GM15510 (cell line): Measurements from ENCODE around the gene VILL.

Source experiments
- POLR2A ChIP-seq: IDR thresholded peaks from 3 replicates; pipeline ENCODE4 v1.6.1; 2011; ENCODE audit warnings: borderline replicate concordance; ENCODE audit not compliant: insufficient read length; ENCODE audit errors: extremely low read depth

Gene VILL

DNA sequence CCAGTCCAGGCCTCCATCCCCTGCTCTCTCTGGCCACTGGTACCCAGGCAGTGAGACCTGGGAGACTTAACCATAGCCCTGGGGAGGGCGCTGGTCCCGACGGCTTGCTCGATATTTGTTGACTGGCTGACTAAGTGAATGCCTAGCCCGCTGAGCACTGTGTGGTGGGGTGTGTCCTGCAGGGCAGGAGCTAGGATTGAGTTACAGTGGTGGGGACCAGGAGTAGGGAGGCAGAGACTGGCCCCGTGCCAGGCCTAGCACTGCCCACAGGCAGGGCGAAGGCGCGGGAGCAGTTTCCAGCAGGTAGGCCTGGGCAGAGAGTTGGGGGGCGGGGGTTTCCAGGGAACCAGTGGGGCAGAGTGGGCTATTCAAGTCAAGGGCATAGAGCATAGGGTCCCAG is at the start of gene VILL:
Gene VILL, plus strand, starts transcription at position 260 of the 400 bp plus-strand sequence. CDS start 2,887 bp downstream, outside the sequence.
- no peak for TF ChIP-seq POLR2A

DNA sequence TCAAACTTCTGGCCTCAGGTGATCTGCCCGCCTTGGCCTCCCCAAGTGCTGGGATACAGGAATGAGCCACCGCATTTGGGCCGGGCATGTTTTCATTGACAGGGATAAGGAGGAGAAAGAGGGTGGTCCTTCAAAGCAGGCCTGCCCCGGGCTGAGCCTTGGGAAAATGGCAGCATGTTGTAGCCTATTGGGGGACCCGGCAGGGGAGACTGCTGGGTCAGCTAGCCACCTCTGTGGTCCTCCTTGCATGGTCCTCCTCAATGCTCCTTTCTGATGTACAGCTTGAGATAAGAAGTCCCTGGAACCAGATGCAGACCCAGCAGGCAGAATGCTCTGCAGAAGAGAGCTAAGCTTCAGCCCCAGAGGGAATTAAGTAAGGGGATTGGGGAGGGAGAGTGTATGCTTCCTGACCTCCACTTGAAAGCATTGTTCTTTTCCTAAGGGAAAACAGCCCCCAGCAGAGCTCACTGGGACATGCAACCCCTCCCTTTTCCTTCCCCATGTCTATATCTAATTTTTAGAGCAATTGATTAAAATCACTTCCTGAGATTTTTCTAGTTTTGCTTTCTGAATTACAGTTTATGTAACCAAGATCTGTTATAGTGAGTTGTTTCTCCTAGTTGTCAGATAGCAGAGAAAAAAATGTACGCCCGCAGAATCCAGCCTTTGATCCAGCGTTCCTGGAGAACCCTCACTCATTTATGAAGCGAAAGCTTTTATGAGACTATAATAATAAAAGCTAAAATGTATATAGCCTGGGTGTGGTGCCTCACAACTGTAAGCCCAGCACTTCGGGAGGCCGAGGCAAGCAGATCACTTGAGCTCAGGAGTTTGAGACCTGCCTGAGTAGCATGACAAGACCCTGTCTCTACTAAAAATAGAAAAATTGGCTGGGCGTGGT is 48.7 kb upstream of the VILL start:
- no peak for TF ChIP-seq POLR2A

DNA sequence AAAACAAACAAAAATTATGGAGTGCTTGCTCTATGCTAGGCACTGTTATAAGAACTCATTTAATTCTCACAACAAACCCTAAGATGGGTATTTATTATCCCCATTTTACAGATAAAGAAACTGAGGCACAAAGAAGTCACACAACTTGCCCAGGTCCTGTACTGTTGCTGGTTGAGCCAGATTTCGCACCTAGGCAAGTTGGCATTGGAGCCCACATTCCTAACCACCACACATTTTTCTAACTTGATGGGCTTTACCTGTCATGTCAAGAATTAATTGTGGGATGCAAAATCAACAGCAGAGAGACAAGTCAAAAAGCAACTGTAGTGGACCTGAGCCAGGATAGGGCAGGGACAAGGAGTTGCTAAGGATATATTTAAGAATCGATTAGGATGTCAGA is 47.9 kb upstream of the VILL start:
- no peak for TF ChIP-seq POLR2A

DNA sequence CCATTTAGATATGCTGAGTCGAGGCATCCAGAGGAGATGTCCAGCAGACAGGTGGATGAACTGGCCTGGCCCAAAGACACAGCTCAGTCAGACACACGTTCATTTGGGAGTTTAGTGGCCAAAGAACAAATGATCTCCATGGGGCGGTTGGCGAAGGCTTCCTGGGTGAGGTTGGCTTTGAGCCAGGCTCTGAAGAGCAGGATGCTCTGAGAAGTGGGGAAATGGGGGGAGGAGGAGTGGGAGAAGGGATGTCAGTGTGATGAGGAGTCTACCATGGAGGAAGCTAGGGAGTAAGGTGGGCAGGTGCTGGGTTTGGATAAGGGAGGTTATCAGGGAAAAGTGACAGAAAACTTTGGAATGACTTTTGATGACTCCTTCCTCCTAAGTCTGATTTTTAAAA is 47.5 kb upstream of the VILL start:
- no peak for TF ChIP-seq POLR2A

DNA sequence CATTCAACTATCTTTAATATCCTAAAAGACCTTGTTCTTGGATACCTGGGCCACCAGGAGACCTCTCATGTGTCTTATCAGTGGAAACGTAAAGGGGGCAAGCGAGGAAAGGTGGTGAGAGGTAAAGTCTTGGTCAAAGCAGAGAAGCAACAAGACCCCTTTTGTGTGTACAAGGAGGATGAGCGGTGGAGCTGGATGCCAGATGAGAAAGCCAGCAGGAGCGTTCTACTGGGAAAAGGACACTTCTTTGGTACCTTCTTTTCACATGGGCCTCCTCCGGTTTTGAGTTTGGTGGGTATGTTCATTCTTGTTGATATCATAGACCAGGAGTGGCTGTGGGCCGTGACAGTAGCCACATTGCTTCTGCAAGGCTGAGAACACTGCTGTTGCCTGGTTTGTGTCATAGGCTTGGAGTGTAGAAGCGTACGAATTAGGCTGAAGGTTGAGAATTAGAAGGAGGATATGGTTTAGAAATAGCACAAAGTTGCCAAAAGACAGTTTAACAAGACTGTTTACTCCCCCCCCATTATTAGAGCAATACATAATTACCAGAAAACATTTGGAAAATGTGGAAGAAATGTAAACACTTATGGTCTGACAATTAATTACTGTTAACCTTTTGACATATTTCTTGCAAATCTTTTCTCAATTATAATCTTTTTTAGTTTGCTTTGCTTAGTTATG is 46.8 kb upstream of the VILL start:
- TF ChIP-seq POLR2A = no peak

DNA sequence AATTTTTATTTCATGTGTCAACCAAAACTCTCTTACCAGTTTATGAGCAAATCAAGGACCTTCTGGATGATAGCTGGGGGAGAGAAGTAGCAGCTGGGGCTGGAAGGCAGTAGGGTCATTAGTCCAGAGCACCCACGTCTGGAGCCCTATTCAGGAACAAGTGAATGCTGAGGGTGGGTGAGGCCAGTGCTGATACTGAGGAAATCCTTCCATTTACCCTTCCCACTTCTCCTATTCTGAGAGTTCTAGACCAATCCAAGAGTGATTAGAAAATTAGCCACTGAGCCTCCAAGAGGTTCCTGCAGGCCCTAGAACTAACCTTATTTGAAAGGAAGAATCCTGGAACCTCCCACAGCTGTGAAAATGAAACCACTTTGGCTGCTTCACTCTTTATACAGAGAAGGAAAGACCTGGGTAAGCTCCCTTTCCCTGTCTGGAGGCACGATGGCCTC is 46.2 kb upstream of the VILL start:
- no peak for TF ChIP-seq POLR2A

DNA sequence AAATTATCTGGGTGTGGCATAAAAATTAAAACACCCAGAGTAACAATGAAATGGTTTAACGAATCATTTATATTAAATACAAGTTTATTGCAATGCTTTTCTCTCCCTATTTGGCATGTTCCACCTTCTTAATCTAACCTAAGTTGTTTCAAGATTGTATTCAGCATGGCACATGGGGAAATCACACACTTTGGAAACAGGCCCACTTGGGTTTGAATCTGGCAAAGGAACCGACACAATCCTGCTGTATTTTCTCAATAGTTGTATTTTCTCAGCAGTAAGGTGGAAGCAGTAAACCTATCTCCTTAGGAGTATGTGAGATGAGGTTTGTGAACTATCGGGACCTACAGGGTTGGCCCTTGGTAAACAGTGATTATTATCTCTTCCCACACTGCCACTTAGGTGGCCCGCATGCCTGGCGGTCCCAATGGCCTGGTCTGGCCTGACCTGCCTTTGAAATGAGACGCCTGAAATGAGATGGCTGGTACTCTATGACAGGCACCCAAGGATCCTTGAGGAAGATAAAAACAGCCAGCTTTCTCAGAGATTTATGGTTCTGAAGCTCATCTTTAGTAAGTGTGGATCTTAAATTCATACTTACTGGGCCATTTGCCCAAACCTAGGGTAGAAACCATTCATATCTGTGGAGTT is 45.3 kb upstream of the VILL start:
- TF ChIP-seq POLR2A = no peak

DNA sequence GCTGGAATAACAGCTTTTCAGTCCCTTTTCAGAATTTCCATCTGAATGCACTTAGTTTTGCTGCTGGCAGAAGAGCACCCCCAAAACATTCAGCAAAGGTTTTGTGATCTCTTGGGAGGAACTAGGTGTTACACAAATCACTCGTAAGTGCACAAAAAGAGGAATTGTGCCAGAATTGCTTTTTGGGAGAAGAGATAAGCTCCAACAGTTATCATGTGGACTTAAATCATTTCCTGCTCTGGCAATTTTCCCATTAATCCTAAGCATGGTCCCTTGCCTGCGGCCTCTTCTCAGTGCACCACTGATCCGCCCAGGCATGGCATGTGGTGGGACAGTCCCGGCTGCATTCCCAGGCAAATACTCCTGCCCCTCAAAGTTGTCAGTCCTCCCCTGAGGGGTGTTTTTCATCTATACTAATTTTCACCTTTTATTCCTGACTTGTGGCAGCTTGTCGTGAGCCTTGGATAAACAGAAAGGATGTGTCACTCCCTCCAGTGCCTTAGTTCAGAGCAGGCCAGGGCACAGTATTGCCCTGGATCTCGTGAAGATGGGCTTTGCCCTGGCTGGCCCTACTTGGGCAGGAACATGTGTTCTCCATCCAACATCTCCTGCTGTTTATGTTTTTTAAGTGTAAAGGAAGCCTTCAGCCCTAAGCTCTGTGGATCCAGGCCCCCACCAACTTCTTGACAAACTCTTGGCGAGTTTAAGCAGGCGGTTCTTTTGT is 44.6 kb upstream of the VILL start:
- no peak for TF ChIP-seq POLR2A

DNA sequence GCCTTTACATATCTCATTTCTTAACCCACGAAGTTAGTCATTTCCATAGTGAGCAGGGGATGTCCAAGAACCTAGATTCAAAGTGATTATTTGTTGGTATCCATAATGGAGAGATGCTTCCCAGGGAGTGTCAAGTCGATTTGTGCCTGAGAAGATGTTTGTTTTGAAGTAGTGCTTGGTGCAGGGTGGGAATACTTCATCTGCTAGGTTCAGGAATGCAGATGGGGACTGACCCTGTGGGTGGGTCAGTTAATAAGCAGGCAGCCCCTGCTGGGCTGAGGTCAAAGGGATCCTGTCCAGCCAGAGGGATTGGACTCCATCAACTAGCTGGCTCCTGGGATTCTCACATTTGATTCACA is 44.1 kb upstream of the VILL start:
- no peak for TF ChIP-seq POLR2A

DNA sequence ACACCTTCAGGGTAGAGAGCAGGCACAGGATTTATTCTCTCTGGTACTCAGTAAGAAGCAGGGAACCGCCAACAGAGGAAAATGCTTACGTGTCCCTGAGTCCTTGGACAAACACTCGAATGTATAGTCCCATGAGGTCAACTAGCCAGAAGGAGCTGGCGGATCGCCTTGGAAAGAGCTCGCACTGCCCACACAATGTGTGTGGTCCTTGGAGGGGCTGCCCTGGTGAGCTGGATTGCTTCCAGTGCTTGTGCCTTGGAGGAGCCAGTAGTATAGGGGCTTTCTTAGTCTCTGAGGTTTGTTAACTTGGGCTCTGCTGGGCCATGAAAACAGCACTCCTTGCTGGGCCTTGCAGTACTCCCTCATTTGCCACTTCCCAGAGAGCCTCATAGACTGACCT is 40.7 kb upstream of the VILL start:
- no peak for TF ChIP-seq POLR2A

DNA sequence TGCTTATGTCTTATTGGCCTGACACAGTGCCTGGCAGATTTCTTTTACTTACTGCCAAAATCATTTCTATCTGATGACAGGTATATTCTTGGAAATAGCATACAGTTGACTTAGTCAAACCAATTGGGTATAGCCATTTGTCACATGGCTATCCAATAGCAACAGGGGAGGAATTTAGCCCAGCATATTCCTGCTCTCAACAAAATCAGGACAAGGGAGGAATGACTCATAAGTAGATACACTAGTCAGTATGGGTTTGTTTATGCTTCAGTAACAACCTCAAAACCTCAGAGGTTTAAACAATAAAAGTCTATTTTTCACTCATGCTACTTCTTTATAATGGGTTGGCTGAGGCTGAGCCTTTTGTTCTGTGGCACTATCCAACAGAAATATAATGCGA is 38.0 kb upstream of the VILL start:
- TF ChIP-seq POLR2A = no peak

DNA sequence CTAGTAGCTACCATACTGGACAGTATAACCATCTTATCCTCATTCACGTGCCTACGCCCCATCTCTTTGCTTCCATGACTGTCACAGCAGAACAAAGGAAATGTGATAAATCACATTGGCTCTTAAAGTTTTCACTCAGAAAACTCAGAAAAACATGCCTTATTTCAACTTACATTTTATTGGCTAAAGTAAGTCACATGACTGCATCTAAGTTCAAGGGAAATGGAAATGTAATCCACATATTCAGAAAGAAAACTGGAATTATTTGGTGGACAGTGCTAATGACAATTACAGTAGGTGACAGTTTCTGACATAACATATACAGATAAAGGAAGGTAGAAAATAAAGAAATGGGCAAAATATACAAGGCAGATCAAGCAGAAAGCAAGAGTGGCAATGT is 37.4 kb upstream of the VILL start:
- no peak for TF ChIP-seq POLR2A

DNA sequence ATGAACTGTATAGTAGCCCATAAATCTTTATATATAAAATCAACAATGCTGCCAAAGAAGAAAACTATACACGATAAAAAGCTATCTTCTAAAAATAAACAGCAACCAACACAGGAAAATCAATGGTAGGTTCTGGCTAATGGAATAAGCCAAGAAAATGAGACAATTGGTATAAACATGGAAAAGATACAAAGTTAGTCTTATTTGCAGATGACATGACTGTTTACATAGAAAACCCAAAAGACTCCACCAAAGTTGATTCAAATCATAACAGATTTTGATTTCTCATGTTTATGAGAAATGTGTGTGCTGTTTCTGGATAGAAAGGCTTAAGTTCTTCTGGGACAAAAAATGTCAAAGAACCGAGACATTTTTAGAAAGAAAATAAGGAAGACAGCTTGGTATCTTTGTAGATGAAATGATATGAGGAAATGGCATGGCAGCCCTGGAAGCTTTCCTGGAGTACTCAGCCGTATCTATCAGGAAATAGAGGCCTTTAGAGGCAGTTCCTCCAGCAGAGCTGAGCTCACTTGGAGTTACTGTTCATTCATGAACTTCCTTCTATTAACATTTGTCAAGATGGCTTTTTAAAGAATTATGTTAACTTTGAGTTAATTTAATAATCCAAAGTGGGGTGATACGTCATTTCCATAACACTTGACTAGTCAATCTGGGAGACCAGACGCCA is 36.7 kb upstream of the VILL start:
- no peak for TF ChIP-seq POLR2A

DNA sequence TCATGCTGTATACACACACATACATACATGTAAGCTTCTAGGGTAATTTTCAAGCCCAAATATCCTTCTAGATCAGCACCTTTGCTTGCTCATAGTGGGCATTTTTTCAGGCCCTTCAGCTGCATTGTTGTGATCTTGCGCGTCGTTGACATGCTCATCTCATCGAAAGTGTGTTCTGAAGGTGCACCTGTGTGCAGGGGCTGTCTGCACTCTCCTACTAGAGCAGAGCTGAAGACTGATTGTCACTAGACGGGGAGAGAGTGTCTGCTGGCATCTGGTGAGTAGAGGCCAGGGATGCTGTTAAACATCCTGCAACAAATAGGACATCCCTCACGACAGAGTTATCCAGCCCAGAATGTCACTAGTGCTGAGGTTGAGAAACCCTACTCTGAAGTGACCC is 35.7 kb upstream of the VILL start:
- TF ChIP-seq POLR2A = no peak
